ENCODE data around the gene CYP2S1.
"Not testable (repeated sequence)": the region's sequence is repeated elsewhere in the genome, so short reads cannot be mapped to it uniquely, and the experiment has no call there.

CYP2S1 gene

GRCh38 chr19:41192574-41193429 lies at the start of gene CYP2S1:
Gene CYP2S1, plus strand, starts transcription at chr19:41193219. Its CDS starts 46 bp downstream, at chr19:41193265.
- DNase-seq, result peak; percentile 25

GRCh38 chr19:41144403-41144802 lies 48.6 kb upstream of the CYP2S1 start:
- DNase-seq, result peak; percentile 73

- DNase-seq, result no peak
Observed at GRCh38 chr19:41149831-41150230, 43.2 kb upstream of the CYP2S1 start.

- DNase-seq, result not testable (repeated sequence)
Observed at GRCh38 chr19:41150986-41151385, 42.0 kb upstream of the CYP2S1 start.

- no peak for DNase-seq
Observed at GRCh38 chr19:41154060-41154459, 39.0 kb upstream of the CYP2S1 start.

GRCh38 chr19:41156207-41156606 lies 36.8 kb upstream of the CYP2S1 start:
- no peak for DNase-seq

- no peak for DNase-seq
Observed at GRCh38 chr19:41159881-41160280, 33.1 kb upstream of the CYP2S1 start.

GRCh38 chr19:41161903-41162302 lies 31.1 kb upstream of the CYP2S1 start:
- peak; percentile 19 for DNase-seq

- no peak for DNase-seq
Observed at GRCh38 chr19:41166944-41167804, 25.8 kb upstream of the CYP2S1 start.

GRCh38 chr19:41172297-41173164 lies 20.5 kb upstream of the CYP2S1 start:
- DNase-seq, result no peak

- no peak for DNase-seq
Observed at GRCh38 chr19:41174297-41174928, 18.6 kb upstream of the CYP2S1 start.

- no peak for DNase-seq
Observed at GRCh38 chr19:41175801-41176777, 16.9 kb upstream of the CYP2S1 start.

- DNase-seq, result not testable (repeated sequence)
Observed at GRCh38 chr19:41180173-41180572, 12.8 kb upstream of the CYP2S1 start.

GRCh38 chr19:41186971-41187883 lies 5.8 kb upstream of the CYP2S1 start:
- DNase-seq, result no peak

GRCh38 chr19:41187884-41188279 lies 5.1 kb upstream of the CYP2S1 start:
- no peak for DNase-seq

- DNase-seq, result peak; percentile 62
Observed at GRCh38 chr19:41189425-41190065, 3.5 kb upstream of the CYP2S1 start.

GRCh38 chr19:41193430-41194156 lies 574 bp downstream of the CYP2S1 start:
- no peak for DNase-seq

- DNase-seq, result no peak
Observed at GRCh38 chr19:41194157-41194552, 1.1 kb downstream of the CYP2S1 start.
